GM12801 (cell line): ENCODE results near the gene WNK1.

Experiments
- TF ChIP-seq, protein P1 (sequence below): IDR thresholded peaks from one replicate; pipeline ENCODE4 v1.5.1; 2011; ENCODE audit warnings: control low read depth; ENCODE audit not compliant: insufficient read length; ENCODE audit errors: extremely low read depth

WNK1 gene

DNA sequence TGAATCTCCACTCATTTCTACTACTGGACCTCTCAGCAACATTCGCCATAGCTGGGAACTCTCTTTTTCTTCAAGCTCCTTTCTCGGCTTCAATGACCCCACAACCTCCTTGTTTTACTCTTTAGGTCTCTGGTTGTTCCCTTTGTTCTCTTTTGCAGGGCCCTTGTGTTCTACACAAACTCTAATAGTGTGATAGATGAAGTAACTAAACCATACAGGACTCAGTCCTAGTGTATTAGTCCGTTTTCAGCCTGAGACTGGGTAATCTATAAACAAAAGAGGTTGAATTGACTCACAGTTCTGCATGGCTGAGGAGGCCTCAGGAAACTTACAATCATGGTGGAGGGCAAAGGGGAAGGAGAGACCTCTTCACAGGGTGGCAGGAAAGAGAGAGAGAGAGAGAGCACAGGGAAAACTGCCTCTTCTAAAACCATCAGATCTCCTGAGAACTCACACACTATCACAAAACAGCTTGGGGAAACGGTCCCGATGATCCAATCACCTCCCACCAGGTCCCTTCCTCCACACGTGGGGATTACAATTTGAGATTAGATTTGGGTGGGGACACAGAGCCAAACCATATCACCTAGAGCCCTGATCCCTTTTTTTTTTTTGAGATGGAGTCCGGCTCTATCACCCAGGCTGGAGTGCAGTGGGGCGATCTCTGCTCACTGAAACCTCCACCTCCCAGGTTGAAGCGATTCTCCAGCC, 32.0 kb upstream of the WNK1 start:
- TF ChIP-seq, protein P1, sequence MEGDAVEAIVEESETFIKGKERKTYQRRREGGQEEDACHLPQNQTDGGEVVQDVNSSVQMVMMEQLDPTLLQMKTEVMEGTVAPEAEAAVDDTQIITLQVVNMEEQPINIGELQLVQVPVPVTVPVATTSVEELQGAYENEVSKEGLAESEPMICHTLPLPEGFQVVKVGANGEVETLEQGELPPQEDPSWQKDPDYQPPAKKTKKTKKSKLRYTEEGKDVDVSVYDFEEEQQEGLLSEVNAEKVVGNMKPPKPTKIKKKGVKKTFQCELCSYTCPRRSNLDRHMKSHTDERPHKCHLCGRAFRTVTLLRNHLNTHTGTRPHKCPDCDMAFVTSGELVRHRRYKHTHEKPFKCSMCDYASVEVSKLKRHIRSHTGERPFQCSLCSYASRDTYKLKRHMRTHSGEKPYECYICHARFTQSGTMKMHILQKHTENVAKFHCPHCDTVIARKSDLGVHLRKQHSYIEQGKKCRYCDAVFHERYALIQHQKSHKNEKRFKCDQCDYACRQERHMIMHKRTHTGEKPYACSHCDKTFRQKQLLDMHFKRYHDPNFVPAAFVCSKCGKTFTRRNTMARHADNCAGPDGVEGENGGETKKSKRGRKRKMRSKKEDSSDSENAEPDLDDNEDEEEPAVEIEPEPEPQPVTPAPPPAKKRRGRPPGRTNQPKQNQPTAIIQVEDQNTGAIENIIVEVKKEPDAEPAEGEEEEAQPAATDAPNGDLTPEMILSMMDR: no peak

DNA sequence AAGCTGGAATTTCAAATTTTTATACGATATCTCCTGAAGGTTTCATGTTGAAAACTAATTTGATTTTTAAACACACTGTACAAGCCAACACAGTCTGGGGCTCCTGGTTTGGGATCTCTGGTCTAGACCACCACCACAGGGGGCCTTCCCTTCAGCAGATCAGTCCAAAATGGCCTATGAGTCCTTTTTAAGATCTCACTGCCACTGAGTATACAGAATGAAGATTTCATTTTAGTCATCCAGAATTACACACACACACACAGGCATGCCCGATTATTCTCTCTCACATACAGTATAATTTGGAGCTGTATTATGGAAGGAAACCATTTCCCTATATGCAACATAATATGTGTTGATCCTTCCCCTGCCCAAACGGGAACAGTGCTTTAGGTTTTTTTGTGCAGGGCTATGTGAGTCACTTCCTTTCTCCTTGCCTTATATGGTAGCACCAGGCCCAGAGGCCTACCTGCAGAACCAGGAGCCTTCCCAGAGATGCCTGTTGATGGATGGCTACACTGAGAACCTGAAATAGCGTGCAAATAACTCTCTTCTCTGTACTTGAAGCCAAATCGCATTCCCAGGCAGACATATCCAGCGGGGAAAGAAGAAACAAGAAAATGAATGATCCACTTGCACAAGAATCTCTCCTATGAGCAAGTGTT, 28.1 kb upstream of the WNK1 start:
- TF ChIP-seq, protein P1: no peak

DNA sequence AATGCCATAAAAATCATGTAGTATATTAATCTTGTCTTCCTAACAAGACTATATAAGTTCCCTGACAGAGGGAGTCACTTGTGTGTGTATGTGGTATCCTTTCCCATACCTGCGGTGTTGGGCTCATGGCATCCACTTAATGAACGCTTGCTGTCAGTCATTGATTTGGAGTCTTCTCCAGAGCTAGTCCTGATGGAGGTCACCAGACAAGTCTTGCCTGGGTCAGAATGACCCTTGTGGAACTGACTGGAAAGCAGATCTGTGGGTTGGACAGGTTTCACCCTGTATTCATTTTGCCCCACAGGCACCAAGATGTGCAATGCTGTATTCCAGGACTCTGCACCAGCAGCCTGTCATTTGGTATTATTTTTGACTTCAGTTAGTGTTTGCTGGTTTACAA, 27.3 kb upstream of the WNK1 start:
- TF ChIP-seq, protein P1: no peak

GRCh38 chr12:726281-727140, 25.9 kb upstream of the WNK1 start:
- TF ChIP-seq, protein P1: no peak

GRCh38 chr12:727321-727720, 25.1 kb upstream of the WNK1 start:
- TF ChIP-seq, protein P1: no peak

- TF ChIP-seq, protein P1: no peak
Observed at GRCh38 chr12:728781-729180, 23.6 kb upstream of the WNK1 start.

- TF ChIP-seq, protein P1: no peak
Observed at GRCh38 chr12:729221-729620, 23.2 kb upstream of the WNK1 start.
